GM12878 (cell line): Measurements from ENCODE around the gene GMPPB.

Experiments
- ATF7 ChIP-seq: fragments of 450-650 bp; IDR thresholded peaks from 2 replicates; pipeline ENCODE4 v1.6.1; 2016; ENCODE audit warnings: low read depth, mild to moderate bottlenecking
- CEBPB ChIP-seq, 2 experiments: fragments of 150-350 bp in 1 of 2; IDR thresholded peaks; 2 replicates each; pipeline ENCODE4 v1.6.1; 2012 to 2014; ENCODE audit warnings: low read depth in 2 of 2, low read length in 2 of 2, borderline replicate concordance in 1 of 2, inconsistent platforms in 1 of 2
- CTCF ChIP-seq, 3 experiments: IDR thresholded peaks in 2 of 3; conservative IDR thresholded peaks in 1 of 3; 2 replicates each; pipeline ENCODE4 v1.5.1; 2011; ENCODE audit warnings: low read depth in 3 of 3, low read length in 3 of 3, mild to moderate bottlenecking in 3 of 3, control low read depth in 2 of 3, moderate library complexity in 2 of 3, inconsistent platforms in 1 of 3, mixed read lengths in 1 of 3; ENCODE audit not compliant: control insufficient read depth in 2 of 3, insufficient read depth in 1 of 3; ENCODE audit errors: extremely low read depth in 1 of 3
- KDM1A ChIP-seq: fragments of 200-600 bp; sonication (generic); IDR thresholded peaks from 2 replicates; pipeline ENCODE4 v1.6.1; 2016; ENCODE audit warnings: borderline replicate concordance
- TAF1 ChIP-seq: IDR thresholded peaks from 2 replicates; pipeline ENCODE4 v1.6.1; 2011; ENCODE audit warnings: mild to moderate bottlenecking, low read depth, low read length, borderline replicate concordance

- TF ChIP-seq ATF7: no peak
- TF ChIP-seq TAF1: no peak
- TF ChIP-seq CEBPB (IDR thresholded peaks at IDR 0.05; ENCODE audit: borderline replicate concordance in 1 of 2, low read depth in 2 of 2, low read length in 2 of 2): no peak
- no peak for TF ChIP-seq CTCF (IDR thresholded peaks at IDR 0.05 in 2 of 3, conservative IDR thresholded peaks at IDR 0.05 in 1 of 3; ENCODE audit: control insufficient read depth in 2 of 3, extremely low read depth in 1 of 3, insufficient read depth in 1 of 3, low read depth in 3 of 3, low read length in 3 of 3)
- no peak for TF ChIP-seq KDM1A
Observed at GRCh38 chr3:49709852-49710251, 13.9 kb downstream of the GMPPB start.
